ENCODE results near the gene IER2. TPM values are rescaled to one million over a fixed set of nuclear protein-coding genes. Genes with fewer than 3 reads are reported as not detected.

The IER2 gene
- total and polyA plus RNA-seq, 9 donors: 18.2 to 161 (median 88.0) TPM

- Histone ChIP-seq H3K27ac (ENCODE audit: low read length) (no peak overlapping the region), H3K36me3 (ENCODE audit: control insufficient read depth, insufficient read depth, low read length) (peaks cover 6% of the 10 kb centered on the region)
These were observed 21.6 kb upstream of the IER2 start for GRCh38 chr19:13128583-13128982.

GRCh38 chr19:13129384-13129783 is 20.8 kb upstream of the IER2 start:
- no peak overlapping the region for H3K4me3 ChIP-seq (ENCODE audit: low read length)
- H3K27me3 ChIP-seq (ENCODE audit: control insufficient read depth, insufficient read depth, low read length): no peaks in the 10 kb centered on the region
- H3K36me3 ChIP-seq (ENCODE audit: control insufficient read depth, insufficient read depth, low read length): peaks cover 5% of the 10 kb centered on the region
- H3K4me1 ChIP-seq (ENCODE audit: control insufficient read depth, insufficient read depth, low read length): no peaks in the 10 kb centered on the region
- H3K9me3 ChIP-seq (replicated peaks; ENCODE audit: control insufficient read depth, low read depth, low read length): no peaks in the 10 kb centered on the region
- WGBS (ENCODE audit: insufficient coverage): 76% methylated on average over 7 of the region's 9 CpGs
- no peak for DNase-seq
- no peak overlapping the region for H3K27ac ChIP-seq (ENCODE audit: low read length)

More at GRCh38 chr19:13128583-13128982, 21.6 kb upstream of the IER2 start:
- H3K4me1 ChIP-seq (ENCODE audit: control insufficient read depth, insufficient read depth, low read length): no peaks in the 10 kb centered on the region
- no peaks in the 10 kb centered on the region for H3K9me3 ChIP-seq (replicated peaks; ENCODE audit: control insufficient read depth, low read depth, low read length)
- no peak overlapping the region for H3K4me3 ChIP-seq (ENCODE audit: low read length)
- DNase-seq: no peak
- WGBS (ENCODE audit: insufficient coverage): 60% methylated on average over 1 of the region's 1 CpG
- no peaks in the 10 kb centered on the region for H3K27me3 ChIP-seq (ENCODE audit: control insufficient read depth, insufficient read depth, low read length)

- no peak for DNase-seq
- Histone ChIP-seq H3K36me3 (ENCODE audit: control insufficient read depth, insufficient read depth, low read length) (peaks cover 11% of the 10 kb centered on the region), H3K4me1 (ENCODE audit: control insufficient read depth, insufficient read depth, low read length) (no peaks in the 10 kb centered on the region), H3K27ac (ENCODE audit: low read length) (no peak overlapping the region), H3K27me3 (ENCODE audit: control insufficient read depth, insufficient read depth, low read length) (no peaks in the 10 kb centered on the region), H3K9me3 (replicated peaks; ENCODE audit: control insufficient read depth, low read depth, low read length) (no peaks in the 10 kb centered on the region), H3K4me3 (ENCODE audit: low read length) (no peak overlapping the region)
- 91% methylated on average over 2 of the region's 3 CpGs for WGBS (ENCODE audit: insufficient coverage)
These were observed 19.2 kb upstream of the IER2 start for GRCh38 chr19:13130886-13131490.

- Histone ChIP-seq H3K9me3 (replicated peaks; ENCODE audit: control insufficient read depth, low read depth, low read length) (no peaks in the 10 kb centered on the region), H3K27me3 (ENCODE audit: control insufficient read depth, insufficient read depth, low read length) (no peaks in the 10 kb centered on the region), H3K27ac (ENCODE audit: low read length) (no peak overlapping the region), H3K36me3 (ENCODE audit: control insufficient read depth, insufficient read depth, low read length) (peaks cover 27% of the 10 kb centered on the region), H3K4me1 (ENCODE audit: control insufficient read depth, insufficient read depth, low read length) (no peaks in the 10 kb centered on the region), H3K4me3 (ENCODE audit: low read length) (no peak overlapping the region)
- no peak for DNase-seq
- 82% methylated on average over 6 of the region's 8 CpGs for WGBS (ENCODE audit: insufficient coverage)
These were observed 17.6 kb upstream of the IER2 start for GRCh38 chr19:13132471-13133180.

- WGBS (ENCODE audit: insufficient coverage): 51% methylated on average over 6 of the region's 12 CpGs
- Histone ChIP-seq H3K4me3 (ENCODE audit: low read length) (no peak overlapping the region), H3K36me3 (ENCODE audit: control insufficient read depth, insufficient read depth, low read length) (peaks cover 34% of the 10 kb centered on the region), H3K27me3 (ENCODE audit: control insufficient read depth, insufficient read depth, low read length) (no peaks in the 10 kb centered on the region), H3K4me1 (ENCODE audit: control insufficient read depth, insufficient read depth, low read length) (no peaks in the 10 kb centered on the region), H3K9me3 (replicated peaks; ENCODE audit: control insufficient read depth, low read depth, low read length) (no peaks in the 10 kb centered on the region), H3K27ac (ENCODE audit: low read length) (no peak overlapping the region)
- DNase-seq: no peak
These were observed 16.9 kb upstream of the IER2 start for GRCh38 chr19:13133241-13133870.

- no peak for DNase-seq
- Histone ChIP-seq H3K4me1 (ENCODE audit: control insufficient read depth, insufficient read depth, low read length) (no peaks in the 10 kb centered on the region), H3K27ac (ENCODE audit: low read length) (no peak overlapping the region), H3K27me3 (ENCODE audit: control insufficient read depth, insufficient read depth, low read length) (no peaks in the 10 kb centered on the region), H3K36me3 (ENCODE audit: control insufficient read depth, insufficient read depth, low read length) (peaks cover 41% of the 10 kb centered on the region), H3K9me3 (replicated peaks; ENCODE audit: control insufficient read depth, low read depth, low read length) (no peaks in the 10 kb centered on the region), H3K4me3 (ENCODE audit: low read length) (no peak overlapping the region)
- WGBS (ENCODE audit: insufficient coverage): 100% methylated on average over 1 of the region's 3 CpGs
These were observed 15.6 kb upstream of the IER2 start for GRCh38 chr19:13134626-13135025.

GRCh38 chr19:13135068-13136062 is 14.8 kb upstream of the IER2 start:
- DNase-seq: no peak
- Histone ChIP-seq H3K36me3 (ENCODE audit: control insufficient read depth, insufficient read depth, low read length) (peaks cover 45% of the 10 kb centered on the region), H3K9me3 (replicated peaks; ENCODE audit: control insufficient read depth, low read depth, low read length) (no peaks in the 10 kb centered on the region), H3K27ac (ENCODE audit: low read length) (no peak overlapping the region), H3K4me1 (ENCODE audit: control insufficient read depth, insufficient read depth, low read length) (no peaks in the 10 kb centered on the region), H3K27me3 (ENCODE audit: control insufficient read depth, insufficient read depth, low read length) (no peaks in the 10 kb centered on the region), H3K4me3 (ENCODE audit: low read length) (no peak overlapping the region)
- 91% methylated on average over 58 of the region's 60 CpGs for WGBS (ENCODE audit: insufficient coverage)

GRCh38 chr19:13137290-13137794 is 12.9 kb upstream of the IER2 start:
- Histone ChIP-seq H3K4me3 (ENCODE audit: low read length) (no peak overlapping the region), H3K27ac (ENCODE audit: low read length) (no peak overlapping the region), H3K9me3 (replicated peaks; ENCODE audit: control insufficient read depth, low read depth, low read length) (no peaks in the 10 kb centered on the region), H3K27me3 (ENCODE audit: control insufficient read depth, insufficient read depth, low read length) (no peaks in the 10 kb centered on the region), H3K4me1 (ENCODE audit: control insufficient read depth, insufficient read depth, low read length) (no peaks in the 10 kb centered on the region), H3K36me3 (ENCODE audit: control insufficient read depth, insufficient read depth, low read length) (peaks cover 46% of the 10 kb centered on the region)
- 90% methylated on average over 19 of the region's 28 CpGs for WGBS (ENCODE audit: insufficient coverage)
- DNase-seq: no peak

GRCh38 chr19:13138171-13138915 is 11.9 kb upstream of the IER2 start:
- no peaks in the 10 kb centered on the region for H3K27me3 ChIP-seq (ENCODE audit: control insufficient read depth, insufficient read depth, low read length)
- no peak overlapping the region for H3K4me3 ChIP-seq (ENCODE audit: low read length)
- H3K36me3 ChIP-seq (ENCODE audit: control insufficient read depth, insufficient read depth, low read length): peaks cover 50% of the 10 kb centered on the region
- no peaks in the 10 kb centered on the region for H3K4me1 ChIP-seq (ENCODE audit: control insufficient read depth, insufficient read depth, low read length)
- H3K9me3 ChIP-seq (replicated peaks; ENCODE audit: control insufficient read depth, low read depth, low read length): no peaks in the 10 kb centered on the region
- 85% methylated on average over 30 of the region's 40 CpGs for WGBS (ENCODE audit: insufficient coverage)
- no peak overlapping the region for H3K27ac ChIP-seq (ENCODE audit: low read length)
- DNase-seq: no peak
